Measurements from ENCODE around the gene NKX6-2.
"Not testable (repeated sequence)": the region's sequence is repeated elsewhere in the genome, so short reads cannot be mapped to it uniquely, and the experiment has no call there.

NKX6-2 gene

GRCh38 chr10:132752378-132752777 is 33.6 kb downstream of the NKX6-2 start:
- no peak for DNase-seq

DNA sequence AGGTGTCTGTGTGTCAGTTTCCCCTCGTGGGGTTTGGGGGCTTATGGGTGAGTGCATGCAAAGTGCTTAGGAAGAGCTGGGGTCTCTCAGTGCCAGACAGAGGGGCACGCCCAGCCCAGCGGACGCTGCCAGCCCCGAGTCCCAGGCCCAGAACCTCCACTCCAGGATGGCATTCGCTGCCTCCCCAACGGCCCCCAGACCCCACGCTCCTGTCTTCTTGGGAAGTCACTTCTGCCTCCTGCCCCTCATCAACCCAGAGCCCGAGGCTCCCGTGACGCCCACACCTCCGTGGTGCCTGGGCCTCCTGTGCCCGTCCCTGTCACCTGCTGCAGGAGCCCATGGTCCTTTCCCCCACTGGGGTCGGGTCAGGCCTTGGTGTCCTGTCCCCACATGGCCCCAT is 35.0 kb downstream of the NKX6-2 start:
- no peak for DNase-seq

GRCh38 chr10:132749371-132749795 is 36.6 kb downstream of the NKX6-2 start:
- DNase-seq, result no peak

- no peak for DNase-seq
These were observed 37.2 kb downstream of the NKX6-2 start for GRCh38 chr10:132748545-132749370.

GRCh38 chr10:132748135-132748534 is 37.8 kb downstream of the NKX6-2 start:
- no peak for DNase-seq

DNA sequence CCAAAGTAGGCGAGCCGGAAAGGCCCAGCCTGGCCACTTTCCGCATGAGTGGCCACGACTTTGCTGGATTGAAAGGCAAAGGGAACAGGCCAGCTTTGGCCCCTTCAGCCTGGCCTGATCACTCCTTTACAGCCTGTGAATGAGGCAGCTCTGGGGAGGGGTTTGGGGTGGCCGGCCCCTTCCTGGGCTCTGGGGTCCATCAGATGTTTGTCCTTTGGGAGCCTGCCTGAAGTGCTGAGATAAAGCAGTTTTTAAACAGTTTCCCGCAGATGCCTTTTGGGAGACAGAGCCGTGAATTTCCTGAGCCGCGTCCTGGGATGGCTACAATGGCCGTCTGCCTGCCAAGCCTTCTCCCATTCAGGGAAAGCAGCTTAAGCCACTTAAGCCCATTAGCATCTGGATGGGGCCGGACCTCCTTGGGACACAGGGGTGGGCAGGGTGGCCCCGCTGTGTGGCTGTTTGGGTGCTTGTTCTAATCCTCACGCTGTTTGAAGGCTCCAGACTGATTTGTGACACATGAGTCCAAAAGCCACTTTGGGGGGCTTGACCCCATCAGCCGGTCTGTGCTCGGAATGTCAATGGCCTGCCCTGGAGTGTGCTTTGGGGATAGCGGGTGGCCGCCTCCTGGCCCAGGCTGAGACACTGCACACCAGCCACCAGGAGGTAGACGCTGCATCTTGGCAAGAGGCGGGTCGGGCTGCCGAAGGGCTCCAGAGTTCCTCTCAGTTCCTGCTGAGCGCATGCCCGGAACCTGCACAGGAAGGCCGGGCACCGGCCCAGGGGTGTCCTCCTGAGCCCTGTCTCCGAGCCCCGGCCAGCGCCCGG is 38.9 kb downstream of the NKX6-2 start:
- no peak for DNase-seq

DNA sequence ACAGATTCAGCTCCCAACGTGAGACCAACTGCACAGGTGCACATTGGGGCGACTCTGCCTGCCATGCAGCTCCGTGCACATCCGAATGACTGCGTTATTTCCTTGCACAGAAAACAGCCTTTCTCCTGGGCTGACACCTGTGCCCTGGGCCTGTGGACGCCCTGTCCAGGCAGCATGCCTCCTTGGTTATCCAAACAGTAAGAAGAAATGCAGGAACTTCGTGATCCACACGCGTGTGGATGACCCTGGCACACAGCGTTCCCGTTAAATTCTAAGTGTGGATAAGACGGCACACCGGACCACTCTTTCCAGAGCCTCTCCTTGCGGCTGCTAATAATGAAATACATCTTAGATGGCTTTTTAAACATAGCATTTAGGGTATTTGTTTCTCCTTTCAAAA is 39.6 kb downstream of the NKX6-2 start:
- no peak for DNase-seq

- no peak for DNase-seq
These were observed 40.0 kb downstream of the NKX6-2 start for GRCh38 chr10:132745971-132746370.

GRCh38 chr10:132745511-132745910 is 40.4 kb downstream of the NKX6-2 start:
- no peak for DNase-seq

- no peak for DNase-seq
These were observed 41.1 kb downstream of the NKX6-2 start for GRCh38 chr10:132744839-132745238.

DNA sequence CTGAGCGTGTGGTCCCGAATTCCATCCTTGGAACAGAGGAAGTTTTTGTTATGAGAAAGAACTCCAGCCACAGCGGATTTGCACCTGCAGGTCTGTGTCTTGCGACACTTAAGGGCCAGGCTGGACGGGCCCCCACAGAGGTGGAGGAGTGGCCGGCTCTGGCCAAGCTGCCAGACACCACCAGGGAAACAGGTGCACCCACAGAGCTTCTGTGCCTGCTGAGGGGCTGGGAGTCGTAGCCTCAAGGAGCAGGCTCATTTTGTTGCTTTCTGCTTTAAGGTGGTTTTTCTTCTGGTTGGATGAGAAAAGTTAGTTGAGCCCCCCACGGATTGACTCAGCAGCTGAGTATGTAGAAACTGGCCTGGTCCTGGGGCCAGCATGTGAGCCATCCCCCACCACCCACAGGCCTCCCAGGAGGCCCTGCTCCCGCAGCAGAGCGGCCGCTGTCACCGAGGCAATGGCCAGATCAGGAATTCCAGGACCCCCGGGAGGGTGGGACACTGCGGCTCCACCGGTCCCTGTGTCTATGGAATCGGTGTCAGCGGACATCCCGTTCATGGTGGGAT is 41.9 kb downstream of the NKX6-2 start:
- no peak for DNase-seq

GRCh38 chr10:132743196-132743924 is 42.6 kb downstream of the NKX6-2 start:
- not testable (repeated sequence) for DNase-seq

GRCh38 chr10:132742837-132743194 is 43.1 kb downstream of the NKX6-2 start:
- DNase-seq, result no peak

- DNase-seq, result no peak
These were observed 43.6 kb downstream of the NKX6-2 start for GRCh38 chr10:132742167-132742836.

DNA sequence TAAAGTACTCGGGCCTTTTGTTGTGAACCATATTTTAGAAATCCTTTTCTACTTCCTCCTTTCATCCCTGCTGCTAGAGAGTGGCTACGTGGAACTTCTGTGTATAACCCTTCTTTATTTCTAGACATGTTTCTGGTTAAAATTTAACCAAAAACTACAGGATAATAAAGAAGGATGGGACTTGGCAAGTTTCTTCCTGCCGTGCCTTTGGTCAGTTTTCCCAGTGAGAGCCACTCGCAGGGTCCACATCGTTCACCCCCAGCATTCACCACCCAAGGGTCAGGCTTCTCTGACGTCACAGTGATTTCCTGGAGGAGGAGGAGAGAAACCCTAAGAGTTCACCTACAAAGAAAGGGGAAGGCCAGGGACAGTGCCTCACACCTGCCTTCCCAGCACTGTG is 45.4 kb downstream of the NKX6-2 start:
- no peak for DNase-seq

GRCh38 chr10:132739225-132739613 is 46.7 kb downstream of the NKX6-2 start:
- no peak for DNase-seq

GRCh38 chr10:132738454-132739224 is 47.3 kb downstream of the NKX6-2 start:
- no peak for DNase-seq

DNA sequence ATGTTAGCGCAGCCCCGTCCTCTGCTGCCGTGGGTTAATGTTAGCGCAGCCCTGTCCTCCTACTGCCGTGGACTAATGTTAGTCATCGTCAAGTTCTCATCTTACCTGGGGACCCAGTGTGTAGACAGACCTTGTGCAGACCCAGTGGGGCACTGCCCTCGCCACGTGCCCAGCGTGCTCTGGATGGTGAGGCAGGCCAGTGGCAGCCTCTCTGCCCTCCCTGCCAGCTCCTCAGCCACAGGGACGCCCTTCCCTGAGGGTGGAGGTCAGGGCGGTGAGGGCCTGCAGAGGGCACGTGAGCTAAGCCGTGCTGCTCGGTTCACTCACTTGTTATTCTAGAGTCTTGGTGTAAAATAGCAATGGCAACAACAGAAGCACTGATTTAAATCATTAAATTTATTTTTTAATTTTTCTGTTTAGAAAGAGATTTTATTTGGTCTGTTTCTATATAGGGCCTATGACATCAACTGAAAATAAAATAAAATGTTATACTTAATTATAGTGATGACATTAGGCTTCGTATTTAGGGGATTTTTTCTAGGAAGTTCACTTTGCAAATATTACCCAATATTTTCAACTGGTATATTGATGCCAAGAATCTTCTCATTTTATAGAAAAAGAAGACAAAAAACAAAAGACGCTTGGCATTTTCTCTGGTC is 48.4 kb downstream of the NKX6-2 start:
- DNase-seq, result no peak

GRCh38 chr10:132735923-132736391 is 50.0 kb downstream of the NKX6-2 start:
- peak; percentile 7 for DNase-seq

- no peak for DNase-seq
These were observed 50.6 kb downstream of the NKX6-2 start for GRCh38 chr10:132735341-132735775.

GRCh38 chr10:132733926-132734325 is 52.0 kb downstream of the NKX6-2 start:
- no peak for DNase-seq

All from NCI-H69 (cell line).